HepG2 (cell line): ENCODE measurements around the gene C9orf50. TPM values are rescaled to one million over a fixed set of nuclear protein-coding genes. Genes with fewer than 3 reads are reported as not detected.

Experiments
- ATAD3A ChIP-seq: sonication (generic); formaldehyde crosslinking; IDR thresholded peaks from 2 replicates; pipeline ENCODE4 v1.4.0; 2020; ENCODE audit warnings: missing genetic modification reagents
- BORCS8-MEF2B ChIP-seq: sonication (generic); formaldehyde crosslinking; IDR thresholded peaks from 2 replicates; pipeline ENCODE4 v1.8.0; 2022; ENCODE audit warnings: mild to moderate bottlenecking, missing genetic modification reagents
- ELK4 ChIP-seq: sonication (generic); formaldehyde crosslinking; IDR thresholded peaks from 2 replicates; pipeline ENCODE4 v1.9.0; 2021; ENCODE audit warnings: missing genetic modification reagents, borderline replicate concordance
- FOXA3 ChIP-seq: IDR thresholded peaks from 2 replicates; pipeline ENCODE4 v1.6.1; 2016; ENCODE audit warnings: missing genetic modification reagents, missing compliant biosample characterization
- HIC2 ChIP-seq: sonication (generic); formaldehyde crosslinking; IDR thresholded peaks from 2 replicates; pipeline ENCODE4 v1.9.0; 2022; ENCODE audit warnings: low read depth, missing genetic modification reagents
- HNRNPL ChIP-seq: fragments of 200-400 bp; formaldehyde crosslinking; IDR thresholded peaks from 2 replicates; pipeline ENCODE4 v1.6.1; 2017; ENCODE audit warnings: mild to moderate bottlenecking, low read depth, low read length
- HNRNPLL ChIP-seq: fragments of 200-400 bp; formaldehyde crosslinking; IDR thresholded peaks from 2 replicates; pipeline ENCODE4 v1.6.1; 2017; ENCODE audit warnings: mild to moderate bottlenecking, low read depth, low read length; ENCODE audit not compliant: poor library complexity, severe bottlenecking
- MIER2 ChIP-seq: IDR thresholded peaks from 2 replicates; pipeline ENCODE4 v1.6.1; 2016; ENCODE audit warnings: missing biosample characterization, missing genetic modification reagents
- NFIC ChIP-seq: IDR thresholded peaks from 2 replicates; pipeline ENCODE4 v1.6.1; 2012; ENCODE audit warnings: mild to moderate bottlenecking, low read length, inconsistent platforms
- NR2F6 ChIP-seq, 2 experiments: IDR thresholded peaks; 2 replicates each; pipeline ENCODE4 v1.6.1; 2016; ENCODE audit warnings: antibody characterized with exemption in 1 of 2, mild to moderate bottlenecking in 1 of 2
- SETDB1 ChIP-seq: sonication (generic); formaldehyde crosslinking; IDR thresholded peaks from 2 replicates; pipeline ENCODE4 v1.5.1; 2020; ENCODE audit warnings: missing genetic modification reagents, mild to moderate bottlenecking, borderline replicate concordance
- TEAD2 ChIP-seq: sonication (generic); formaldehyde crosslinking; IDR thresholded peaks from 2 replicates; pipeline ENCODE4 v1.9.0; 2021; ENCODE audit warnings: missing genetic modification reagents
- XRCC5 ChIP-seq: fragments of 200-400 bp; formaldehyde crosslinking; optimal IDR thresholded peaks from 2 replicates; pipeline ENCODE3; 2017; ENCODE audit warnings: mild to moderate bottlenecking, low read length
- ZNF205 ChIP-seq: IDR thresholded peaks from 2 replicates; pipeline ENCODE4 v1.6.1; 2018; ENCODE audit warnings: missing biosample characterization, missing genetic modification reagents
- ZNF274 ChIP-seq: sonication (generic); formaldehyde crosslinking; IDR thresholded peaks from 2 replicates; pipeline ENCODE4 v1.5.1; 2020; ENCODE audit warnings: mild to moderate bottlenecking, missing genetic modification reagents
- ZNF326 ChIP-seq: sonication (generic); formaldehyde crosslinking; IDR thresholded peaks from 2 replicates; pipeline ENCODE4 v1.4.0; 2020; ENCODE audit warnings: missing genetic modification reagents, borderline replicate concordance
- ZNF451 ChIP-seq: sonication (generic); formaldehyde crosslinking; IDR thresholded peaks from 2 replicates; pipeline ENCODE4 v1.5.0; 2020; ENCODE audit warnings: mild to moderate bottlenecking, missing genetic modification reagents
- ZNF503 ChIP-seq: sonication (generic); formaldehyde crosslinking; IDR thresholded peaks from 2 replicates; pipeline ENCODE4 v1.4.0; 2020; ENCODE audit warnings: missing genetic modification reagents
- ZNF879 ChIP-seq: sonication (generic); formaldehyde crosslinking; IDR thresholded peaks from 2 replicates; pipeline ENCODE4 v1.8.1; 2023; ENCODE audit warnings: missing genetic modification reagents
- ZSCAN5A ChIP-seq: sonication (generic); formaldehyde crosslinking; IDR thresholded peaks from 2 replicates; pipeline ENCODE4 v1.8.0; 2022; ENCODE audit warnings: mild to moderate bottlenecking, missing genetic modification reagents, borderline replicate concordance
- polyA plus RNA-seq, 8 experiments: library from polyadenylated mRNA; depleted of rRNA in 3 of 8; stranded (reverse) in 7 of 8; unstranded in 1 of 8; fragments of >200 nt; fragmentation: Illumina TruSeq in 4 of 8; extraction: Trizol in 4 of 8; gene quantifications; 2 replicates each; pipeline versions ENCODE4 v1.2.1 to v1.2.3, GENCODE V29; 2011 to 2016; ENCODE audit warnings: low read depth in 4 of 8, missing spikeins in 1 of 8, mixed read lengths in 1 of 8; ENCODE audit not compliant: insufficient read depth in 1 of 8
- total RNA-seq, 5 experiments: library from RNA; depleted of rRNA; stranded (reverse); fragments of >200 nt; fragmentation: Illumina TruSeq; extraction: Trizol; gene quantifications; 2 replicates each; pipeline ENCODE4 v1.2.3, GENCODE V29; 2016; ENCODE audit warnings: low read depth in 1 of 5
- TF ChIP-seq, protein P1 (sequence below): IDR thresholded peaks from 2 replicates; pipeline ENCODE4 v1.6.1; 2012; ENCODE audit warnings: low read depth, low read length, improper control_type of control experiment

The C9orf50 gene
- total and polyA plus RNA-seq, 2 of the 13 experiments (the other 11 are each of a cell fraction or from before 2014, with no cell fraction given) = not detected

DNA sequence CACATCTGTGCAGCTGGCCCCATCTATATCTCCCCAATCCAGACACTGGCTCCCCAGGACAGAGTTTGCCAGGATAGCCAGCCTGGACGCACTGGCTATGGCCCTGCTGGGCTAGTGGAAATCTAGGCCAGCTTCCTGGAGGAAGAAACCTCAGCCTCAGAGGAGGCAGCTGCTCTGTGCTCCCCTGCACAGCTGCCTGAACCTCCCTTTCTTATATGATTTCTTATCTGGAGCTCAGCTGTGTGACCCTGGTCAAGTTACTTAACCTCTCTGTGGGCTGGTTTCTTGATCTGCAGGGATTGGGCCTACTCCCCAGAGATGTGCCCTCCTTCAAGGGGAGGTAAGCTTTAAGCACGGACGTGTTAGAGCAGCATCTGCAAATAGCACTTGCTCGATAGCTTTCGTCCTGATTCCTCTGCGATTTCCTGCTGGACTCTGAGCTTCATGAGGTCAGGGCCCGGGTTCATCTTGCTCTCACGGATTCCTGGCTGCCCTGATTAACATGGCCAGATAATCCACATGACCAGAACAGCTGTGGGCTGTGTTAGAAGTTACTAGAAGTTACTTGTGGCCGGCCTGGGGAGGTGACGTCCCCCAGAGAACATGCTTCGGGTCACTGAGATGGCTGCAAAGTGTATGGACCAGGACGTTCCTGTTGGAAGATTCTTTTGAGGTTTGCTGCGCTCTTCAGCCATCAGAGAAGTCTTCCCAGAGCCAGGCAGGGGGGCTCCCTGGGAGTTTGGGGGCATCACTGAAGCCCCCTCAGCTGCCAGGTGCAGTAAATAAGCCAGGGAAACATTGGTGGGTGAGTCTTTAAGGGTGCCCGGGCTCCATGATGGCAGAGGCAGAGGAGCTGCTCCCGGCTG, 14.5 kb downstream of the C9orf50 start (continued):
- TF ChIP-seq ZNF451 (CRISPR knock-in tag) (no peak), HNRNPL (no peak), ZNF205 (CRISPR knock-in tag) (peak; percentile 66; the same call in 1 of the 2 replicates), HNRNPLL (no peak), ATAD3A (no peak), ZNF274 (CRISPR knock-in tag) (0 out of 2 replicates have a peak, but pooled peaks have one; percentile 54), NFIC (no peak), ZNF326 (CRISPR knock-in tag) (0 out of 2 replicates have a peak, but pooled peaks have one; percentile 37), FOXA3 (CRISPR knock-in tag) (peak; percentile 67), NR2F6 (IDR thresholded peaks at IDR 0.05) (peak; percentile 77), NR2F6 (CRISPR knock-in tag; IDR thresholded peaks at IDR 0.05) (peak; percentile 91), ZNF503 (no peak), SETDB1 (CRISPR knock-in tag) (no peak), XRCC5 (no peak), MIER2 (CRISPR knock-in tag) (no peak), ZNF879 (0 out of 2 replicates have a peak, but pooled peaks have one; percentile 77), TEAD2 (CRISPR knock-in tag) (no peak), ZSCAN5A (CRISPR knock-in tag) (no peak), ELK4 (CRISPR knock-in tag) (no peak), HIC2 (CRISPR knock-in tag) (peak; percentile 33; the same call in 1 of the 2 replicates), BORCS8-MEF2B (CRISPR knock-in tag) (no peak)
- TF ChIP-seq, protein P1, sequence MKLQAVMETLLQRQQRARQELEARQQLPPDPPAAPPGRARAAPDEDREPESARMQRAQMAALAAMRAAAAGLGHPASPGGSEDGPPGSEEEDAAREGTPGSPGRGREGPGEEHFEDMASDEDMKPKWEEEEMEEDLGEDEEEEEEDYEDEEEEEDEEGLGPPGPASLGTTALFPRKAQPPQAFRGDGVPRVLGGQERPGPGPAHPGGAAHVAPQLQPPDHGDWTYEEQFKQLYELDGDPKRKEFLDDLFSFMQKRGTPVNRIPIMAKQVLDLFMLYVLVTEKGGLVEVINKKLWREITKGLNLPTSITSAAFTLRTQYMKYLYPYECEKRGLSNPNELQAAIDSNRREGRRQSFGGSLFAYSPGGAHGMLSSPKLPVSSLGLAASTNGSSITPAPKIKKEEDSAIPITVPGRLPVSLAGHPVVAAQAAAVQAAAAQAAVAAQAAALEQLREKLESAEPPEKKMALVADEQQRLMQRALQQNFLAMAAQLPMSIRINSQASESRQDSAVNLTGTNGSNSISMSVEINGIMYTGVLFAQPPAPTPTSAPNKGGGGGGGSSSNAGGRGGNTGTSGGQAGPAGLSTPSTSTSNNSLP = peak; percentile 45; the same call in 1 of the 2 replicates
